GM18526 (cell line): ENCODE results near the gene CD164L2.

Source experiments
- POLR2A ChIP-seq: IDR thresholded peaks from 3 replicates; pipeline ENCODE4 v1.6.1; 2011; ENCODE audit not compliant: insufficient read length; ENCODE audit errors: extremely low read depth

CD164L2 gene

GRCh38 chr1:27348861-27349783 is 34.0 kb downstream of the CD164L2 start:
- TF ChIP-seq POLR2A: no peak

GRCh38 chr1:27346991-27347624 is 36.0 kb downstream of the CD164L2 start:
- no peak for TF ChIP-seq POLR2A

GRCh38 chr1:27346357-27346756 is 36.8 kb downstream of the CD164L2 start:
- TF ChIP-seq POLR2A: no peak

- no peak for TF ChIP-seq POLR2A
These were observed 37.9 kb downstream of the CD164L2 start for GRCh38 chr1:27345272-27345671.

- no peak for TF ChIP-seq POLR2A
These were observed 39.5 kb downstream of the CD164L2 start for GRCh38 chr1:27343639-27344025.

- TF ChIP-seq POLR2A: no peak
These were observed 40.1 kb downstream of the CD164L2 start for GRCh38 chr1:27342778-27343638.

GRCh38 chr1:27342391-27342777 is 40.7 kb downstream of the CD164L2 start:
- no peak for TF ChIP-seq POLR2A

- peak; percentile 38 for TF ChIP-seq POLR2A
These were observed 41.4 kb downstream of the CD164L2 start, which contains the start of gene SYTL1 for GRCh38 chr1:27341525-27342252. Gene SYTL1 (plus strand): TSS chr1:27342022. CDS start chr1:27345335, 3,313 bp downstream.

- no peak for TF ChIP-seq POLR2A
These were observed 43.9 kb downstream of the CD164L2 start for GRCh38 chr1:27339213-27339612.

GRCh38 chr1:27338751-27339150 is 44.4 kb downstream of the CD164L2 start:
- no peak for TF ChIP-seq POLR2A

GRCh38 chr1:27336756-27337155 is 46.4 kb downstream of the CD164L2 start:
- TF ChIP-seq POLR2A: no peak

- TF ChIP-seq POLR2A: no peak
These were observed 47.4 kb downstream of the CD164L2 start for GRCh38 chr1:27335506-27336422.

- no peak for TF ChIP-seq POLR2A
These were observed 49.3 kb downstream of the CD164L2 start for GRCh38 chr1:27333717-27334279.
